Measurements from ENCODE around the gene FHIT. TPM values are rescaled to one million over a fixed set of nuclear protein-coding genes. Genes with fewer than 3 reads are reported as not detected.

The FHIT gene
- total RNA-seq, 4 donors from 2014 or later, result 3.5 to 17.0 (median 16.7) TPM

DNA sequence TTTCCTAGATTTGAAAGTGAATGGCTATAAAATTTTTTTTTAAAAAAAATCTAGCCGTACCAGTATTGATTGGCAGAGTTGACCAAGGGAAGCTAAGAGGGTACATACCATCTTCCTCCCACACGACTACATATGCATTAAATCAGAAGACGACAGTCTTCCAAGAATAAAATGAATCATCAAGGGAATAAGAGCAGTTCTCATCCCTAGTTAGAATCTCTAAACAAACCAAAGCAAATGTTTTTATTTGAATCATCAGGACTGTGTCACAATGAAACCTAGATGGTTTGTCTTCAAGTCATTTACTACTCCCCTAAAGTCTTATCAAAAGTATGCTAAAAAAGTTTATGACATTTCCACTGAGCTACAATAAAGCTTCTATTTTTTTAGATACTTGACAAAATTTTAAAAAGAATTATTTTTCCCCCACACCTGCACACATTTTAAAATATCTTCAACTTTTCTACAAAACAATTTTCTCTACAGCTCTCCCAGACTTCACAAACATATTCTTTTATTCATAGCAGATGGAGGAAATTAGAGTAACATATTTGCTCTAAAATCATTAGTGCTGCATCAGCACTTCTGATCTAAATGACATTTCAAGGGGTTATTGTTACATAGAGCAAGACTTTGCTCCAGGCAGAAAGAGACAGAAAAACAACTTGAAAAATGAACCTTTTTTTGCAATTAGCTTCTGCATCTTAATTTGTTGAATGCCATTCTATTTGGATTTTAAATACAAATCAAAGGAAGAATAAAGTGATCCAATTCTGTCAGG, 547.1 kb downstream of the FHIT start:
- Histone ChIP-seq H3K9me3 (no peaks in the 10 kb centered on the region), H3K4me1 (no peaks in the 10 kb centered on the region), H3K36me3 (no peaks in the 10 kb centered on the region), H3K27me3 (no peaks in the 10 kb centered on the region), H3K4me3 (no peak overlapping the region), H3K27ac (no peak overlapping the region)
- TF ChIP-seq POLR2A (IDR thresholded peaks at IDR 0.05) (no peak), CTCF (IDR thresholded peaks at IDR 0.05) (no peak)
- DNase-seq, result no peak

DNA sequence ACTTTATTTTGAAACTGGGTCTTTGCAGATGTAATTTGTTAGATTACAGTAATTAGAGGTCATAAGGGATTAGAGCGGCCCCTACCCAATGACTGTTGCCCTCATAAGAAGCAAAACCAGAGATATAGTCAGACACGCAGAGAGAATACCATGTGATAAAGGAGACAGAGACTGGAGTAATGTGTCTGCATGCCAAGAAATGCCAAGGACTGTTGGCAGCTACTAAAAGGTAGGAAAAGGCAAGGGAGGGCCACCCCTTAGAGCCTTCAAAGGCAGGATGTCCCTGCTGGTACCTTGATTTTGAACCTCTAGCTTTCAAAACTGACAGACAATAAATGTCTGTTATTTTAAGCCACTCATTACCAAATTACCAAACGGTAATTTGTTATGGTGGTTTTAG, 548.2 kb downstream of the FHIT start:
- Histone ChIP-seq H3K9me3 (no peaks in the 10 kb centered on the region), H3K4me1 (no peaks in the 10 kb centered on the region), H3K4me3 (no peak overlapping the region), H3K27ac (no peak overlapping the region), H3K27me3 (no peaks in the 10 kb centered on the region), H3K36me3 (no peaks in the 10 kb centered on the region)
- TF ChIP-seq POLR2A (IDR thresholded peaks at IDR 0.05) (no peak), CTCF (IDR thresholded peaks at IDR 0.05) (no peak)
- no peak for DNase-seq

DNA sequence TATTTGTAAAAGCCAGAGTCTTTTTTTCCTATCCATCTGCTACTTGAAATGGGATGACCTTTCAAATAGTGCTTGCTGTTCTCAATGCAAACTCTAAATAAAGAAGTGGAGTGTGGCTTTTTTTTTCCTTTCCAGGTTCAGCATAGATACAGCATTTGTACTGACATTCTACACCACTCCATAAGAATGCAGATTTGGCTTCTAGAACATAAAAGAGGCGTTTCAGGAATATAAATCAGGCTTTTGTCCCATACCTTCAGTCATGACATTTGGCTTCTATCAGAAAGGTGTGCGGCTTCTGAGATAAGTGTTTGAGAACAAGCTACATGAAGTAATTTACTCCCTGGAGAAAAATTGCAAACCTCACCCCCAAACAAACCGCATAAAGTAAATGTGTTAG, 553.1 kb downstream of the FHIT start:
- no peaks in the 10 kb centered on the region for H3K27me3 ChIP-seq
- no peak for TF ChIP-seq CTCF (IDR thresholded peaks at IDR 0.05)
- TF ChIP-seq POLR2A (IDR thresholded peaks at IDR 0.05), result no peak
- no peak overlapping the region for H3K4me3 ChIP-seq
- no peak for DNase-seq
- no peaks in the 10 kb centered on the region for H3K4me1 ChIP-seq
- no peak overlapping the region for H3K27ac ChIP-seq
- no peaks in the 10 kb centered on the region for H3K36me3 ChIP-seq
- H3K9me3 ChIP-seq, result no peaks in the 10 kb centered on the region

DNA sequence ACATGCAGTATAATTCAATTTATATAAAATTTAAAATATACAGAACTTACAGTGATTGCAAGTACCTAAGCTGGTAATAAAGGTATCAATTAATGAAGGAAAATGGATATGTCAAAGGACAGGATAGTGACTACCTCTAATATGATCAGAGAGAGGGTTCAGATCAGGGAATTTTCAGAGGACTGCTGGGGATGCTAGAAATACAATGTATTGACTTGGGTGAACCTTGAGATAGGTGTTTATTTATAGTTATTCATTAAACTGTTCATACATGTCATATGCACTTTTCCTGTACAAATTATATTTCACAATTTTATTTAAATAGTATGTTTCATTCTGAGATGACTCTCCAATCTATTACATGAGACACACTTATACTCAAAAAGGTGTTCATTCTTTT, 554.1 kb downstream of the FHIT start:
- Histone ChIP-seq H3K4me3 (no peak overlapping the region), H3K27me3 (no peaks in the 10 kb centered on the region), H3K9me3 (no peaks in the 10 kb centered on the region), H3K36me3 (no peaks in the 10 kb centered on the region), H3K4me1 (no peaks in the 10 kb centered on the region), H3K27ac (no peak overlapping the region)
- TF ChIP-seq POLR2A (IDR thresholded peaks at IDR 0.05), result no peak
- TF ChIP-seq CTCF (IDR thresholded peaks at IDR 0.05), result no peak
- no peak for DNase-seq

- H3K27me3 ChIP-seq, result no peaks in the 10 kb centered on the region
- H3K36me3 ChIP-seq, result no peaks in the 10 kb centered on the region
- no peak for TF ChIP-seq CTCF (IDR thresholded peaks at IDR 0.05)
- TF ChIP-seq POLR2A (IDR thresholded peaks at IDR 0.05), result no peak
- no peaks in the 10 kb centered on the region for H3K9me3 ChIP-seq
- H3K27ac ChIP-seq, result no peak overlapping the region
- no peaks in the 10 kb centered on the region for H3K4me1 ChIP-seq
- no peak for DNase-seq
- no peak overlapping the region for H3K4me3 ChIP-seq
Observed at GRCh38 chr3:60696428-60697125, 554.7 kb downstream of the FHIT start.

Data from Peyer's patch (tissue), 4 donors.